Epithelial cell of prostate (primary cell): Measurements from ENCODE around the gene CAT.

Experiments used
- DNase-seq: peaks from one replicate; pipeline ENCODE4 v3.0.0-alpha.2; 2011; ENCODE audit warnings: low read depth, low spot score
- H3K27ac ChIP-seq: fragments of 450-650 bp; 2 replicates; pipeline ENCODE4 v1.5.1; 2017; ENCODE audit warnings: mild to moderate bottlenecking

CAT gene

GRCh38 chr11:34457607-34458006 lies 18.9 kb downstream of the CAT start:
- no peak overlapping the region for H3K27ac ChIP-seq
- DNase-seq, result no peak

DNA sequence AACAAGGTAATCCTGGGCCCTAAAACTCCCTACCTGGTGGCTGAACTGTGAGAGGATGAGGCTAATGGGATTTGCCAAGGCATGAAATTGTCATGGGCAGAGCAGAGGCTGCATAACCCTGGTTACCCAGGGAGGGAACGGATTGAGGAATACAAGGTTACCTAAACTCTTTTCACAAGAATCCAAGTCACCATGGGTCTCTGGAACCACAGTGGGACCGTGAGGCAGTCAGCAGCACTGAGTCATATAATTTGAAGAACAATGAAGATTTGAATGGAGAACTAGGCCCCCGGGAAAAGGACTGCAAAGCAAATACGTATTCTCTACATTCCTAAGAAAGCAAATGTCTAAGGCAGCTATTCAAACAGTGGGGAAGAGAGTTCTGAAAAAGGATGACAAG lies 19.8 kb downstream of the CAT start:
- DNase-seq, result no peak
- no peak overlapping the region for H3K27ac ChIP-seq

DNA sequence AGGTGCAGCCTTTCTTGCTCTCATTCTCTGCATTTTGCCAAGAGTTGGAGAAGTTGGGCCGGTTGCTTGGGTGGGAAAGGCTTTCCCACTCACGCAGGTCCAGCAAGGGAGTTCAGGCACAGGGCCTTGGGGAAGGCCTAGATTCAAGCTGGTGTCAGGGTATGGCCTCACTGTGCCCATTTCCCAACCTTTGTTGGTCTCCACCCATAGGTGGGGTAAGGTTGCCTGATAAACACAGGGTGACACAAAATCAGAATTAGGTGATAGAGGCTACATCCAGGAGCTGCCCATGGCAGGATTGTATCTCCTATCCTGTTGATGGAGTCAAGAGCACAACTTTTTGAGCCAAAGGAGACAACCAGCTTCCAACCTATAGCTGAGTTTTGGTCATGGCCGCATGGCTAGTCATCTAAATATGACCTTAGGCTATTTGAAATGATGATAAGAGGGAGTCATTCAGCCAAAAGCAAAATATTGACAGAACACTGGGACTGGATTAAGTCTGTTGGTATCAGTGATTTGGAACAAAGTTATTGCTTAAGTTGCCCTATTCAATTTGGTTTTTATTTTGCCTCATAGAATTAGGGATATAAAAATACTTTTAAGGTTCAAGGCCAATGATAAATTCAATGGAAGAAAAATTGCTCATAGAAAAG lies 20.9 kb downstream of the CAT start:
- DNase-seq, result no peak
- H3K27ac ChIP-seq, result no peak overlapping the region

DNA sequence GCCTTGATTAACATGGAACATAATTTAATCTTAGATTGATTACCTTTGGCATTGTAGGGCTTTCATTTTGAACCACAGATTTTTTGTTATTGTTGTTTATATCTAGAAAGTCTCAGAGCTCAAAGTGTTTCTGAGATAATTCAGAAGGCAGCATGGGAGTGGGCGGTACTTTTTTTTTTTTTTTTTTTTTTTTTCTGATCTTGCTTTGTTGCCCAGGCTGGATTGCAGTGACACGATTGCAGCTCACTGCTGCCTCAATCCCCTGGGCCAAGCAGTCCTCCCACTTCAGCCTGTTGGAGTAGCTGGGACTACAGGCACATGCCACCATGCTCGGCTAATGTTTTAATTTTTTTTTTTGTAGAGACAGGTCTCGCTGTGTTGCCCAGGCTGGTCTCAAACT lies 21.5 kb downstream of the CAT start:
- no peak overlapping the region for H3K27ac ChIP-seq
- no peak for DNase-seq

- no peak for DNase-seq
- no peak overlapping the region for H3K27ac ChIP-seq
Measured at GRCh38 chr11:34461215-34461614, 22.5 kb downstream of the CAT start.

DNA sequence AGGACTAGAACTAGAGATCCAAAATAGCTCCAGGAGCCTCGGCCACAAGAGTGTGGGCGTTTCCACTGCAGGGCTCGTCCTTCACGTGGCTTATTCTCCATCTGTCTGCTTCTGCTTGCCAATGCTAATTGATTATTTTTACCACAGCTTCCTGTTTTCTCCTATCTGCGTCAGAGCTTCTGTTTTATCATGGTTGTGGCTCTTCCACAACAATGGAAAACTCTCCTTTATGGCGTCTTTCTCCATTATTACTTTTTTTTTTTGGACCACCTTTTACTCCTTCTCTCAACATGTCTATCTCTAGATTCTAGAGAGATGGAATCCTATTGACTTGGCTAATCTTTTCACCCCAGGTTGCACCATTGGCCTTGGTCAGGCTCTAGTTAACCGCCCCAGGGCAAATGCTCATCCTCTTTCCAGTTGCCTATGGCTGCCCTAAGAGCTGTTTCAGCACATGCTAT lies 25.9 kb downstream of the CAT start:
- no peak for DNase-seq

GRCh38 chr11:34466802-34467488 lies 28.2 kb downstream of the CAT start:
- H3K27ac ChIP-seq, result no peak overlapping the region
- DNase-seq, result no peak

More for the DNA sequence above, 25.9 kb downstream of the CAT start:
- no peak overlapping the region for H3K27ac ChIP-seq

- DNase-seq, result no peak
- H3K27ac ChIP-seq, result no peak overlapping the region
Measured at GRCh38 chr11:34468209-34468841, 29.6 kb downstream of the CAT start.

DNA sequence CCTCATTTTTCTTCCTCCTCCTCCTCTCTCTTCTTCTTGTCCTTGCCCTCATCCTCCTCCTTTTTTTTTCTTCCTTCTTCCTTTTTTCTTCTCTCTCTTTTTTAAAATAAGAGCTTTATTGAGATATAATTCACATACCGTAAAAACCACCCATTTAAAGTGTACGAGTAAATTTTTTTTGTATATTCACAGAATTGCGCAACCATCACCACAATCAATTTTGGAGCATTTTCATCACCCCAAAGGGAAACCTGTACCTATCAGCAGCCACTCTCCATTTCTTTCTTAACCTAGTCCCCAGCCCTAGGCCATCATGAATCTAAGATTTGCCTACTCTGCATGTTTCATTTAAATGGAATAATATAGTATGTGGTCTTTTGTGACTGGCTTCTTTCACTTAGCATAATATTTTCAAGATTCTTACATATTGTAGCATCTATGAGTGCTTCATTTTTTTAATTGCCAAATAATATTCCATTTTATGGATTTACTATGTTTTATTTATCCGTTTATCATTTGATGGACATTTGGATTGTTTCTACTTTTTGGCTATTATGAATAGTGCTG lies 35.0 kb downstream of the CAT start:
- DNase-seq, result no peak

GRCh38 chr11:34475656-34476055 lies 36.9 kb downstream of the CAT start:
- DNase-seq, result no peak
- no peak overlapping the region for H3K27ac ChIP-seq

More for the DNA sequence above, 35.0 kb downstream of the CAT start:
- H3K27ac ChIP-seq, result no peak overlapping the region

DNA sequence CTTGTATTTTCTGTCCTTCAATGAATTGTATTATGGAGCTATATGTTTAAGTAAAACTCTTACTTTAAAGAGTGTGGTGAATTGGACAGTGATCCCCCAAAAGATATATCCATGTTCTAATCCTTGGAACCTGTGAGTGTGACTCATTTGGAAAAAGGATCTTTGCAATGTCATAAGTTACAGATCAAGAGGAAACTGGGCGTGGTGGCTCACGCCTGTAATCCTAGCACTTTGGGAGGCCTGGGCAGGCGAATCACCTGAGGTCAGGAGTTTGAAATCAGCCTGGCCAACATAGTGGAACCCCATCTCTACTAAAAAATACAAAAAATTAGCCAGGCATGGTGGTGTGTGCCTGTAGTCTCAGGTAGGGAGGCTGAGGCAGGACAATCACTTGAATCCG lies 38.1 kb downstream of the CAT start:
- H3K27ac ChIP-seq, result no peak overlapping the region
- DNase-seq, result no peak

DNA sequence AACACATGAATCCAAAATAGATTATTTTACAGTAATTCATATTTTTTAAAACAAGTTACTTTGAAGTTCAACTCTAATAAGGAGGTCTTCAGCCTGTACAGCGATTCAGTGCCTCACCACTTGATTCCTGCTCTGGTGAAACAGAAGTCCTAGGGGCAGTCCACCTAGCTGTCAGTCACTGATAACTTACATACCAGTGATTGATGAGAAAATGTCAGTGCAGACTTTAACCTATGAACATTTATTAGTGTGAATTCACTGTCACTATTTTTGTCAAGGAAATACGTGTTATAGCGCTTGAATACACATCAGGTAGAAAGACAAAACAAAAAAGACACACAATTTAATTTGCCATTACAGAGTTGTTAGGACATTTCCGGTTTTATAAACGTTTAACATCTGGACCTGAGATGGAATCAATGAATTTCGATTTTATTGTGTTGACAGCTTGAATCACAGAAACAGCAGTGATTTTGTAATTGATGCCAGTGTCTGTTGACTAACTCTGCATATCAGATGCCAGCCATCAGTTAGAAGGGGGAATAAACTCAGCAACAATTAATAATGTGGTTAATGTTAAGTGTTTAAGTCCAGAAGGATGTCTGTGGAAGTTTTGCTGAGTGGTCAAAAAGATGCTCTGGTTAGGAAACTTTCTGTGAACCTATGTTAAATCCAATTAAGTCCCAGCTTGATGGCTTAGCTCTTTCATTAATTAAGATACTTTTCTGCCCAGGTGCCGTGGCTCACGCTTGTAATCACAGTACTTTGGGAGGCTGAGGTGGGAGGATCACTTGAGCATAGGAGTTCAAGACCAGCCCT lies 40.3 kb downstream of the CAT start:
- no peak for DNase-seq
- H3K27ac ChIP-seq, result no peak overlapping the region

DNA sequence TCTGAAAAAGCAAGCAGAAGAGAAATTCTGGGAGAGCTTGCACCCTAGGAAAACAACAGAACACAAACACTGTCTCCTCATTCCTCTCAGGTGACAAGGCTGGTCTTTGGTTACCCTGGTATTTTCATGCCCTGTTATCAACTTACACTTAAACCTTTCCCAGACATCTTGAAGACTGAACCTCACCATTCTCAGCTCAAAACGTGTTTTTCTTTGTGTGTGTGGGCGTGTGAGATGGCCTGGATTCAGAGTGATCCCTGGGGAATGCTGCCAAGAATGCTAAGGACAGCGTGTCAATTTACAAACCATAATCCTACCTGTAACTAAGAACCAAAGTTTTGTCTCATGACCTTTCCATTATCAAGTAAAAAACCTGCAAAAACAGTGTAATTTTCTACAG lies 41.6 kb downstream of the CAT start:
- no peak overlapping the region for H3K27ac ChIP-seq
- no peak for DNase-seq

- H3K27ac ChIP-seq, result no peak overlapping the region
- peak; percentile 31 for DNase-seq
Measured at GRCh38 chr11:34481307-34481706, 42.6 kb downstream of the CAT start.

GRCh38 chr11:34483106-34483874 lies 44.6 kb downstream of the CAT start:
- no peak for DNase-seq

GRCh38 chr11:34487430-34487829 lies 48.7 kb downstream of the CAT start:
- no peak overlapping the region for H3K27ac ChIP-seq
- no peak for DNase-seq

More at GRCh38 chr11:34483106-34483874, 44.6 kb downstream of the CAT start:
- no peak overlapping the region for H3K27ac ChIP-seq

GRCh38 chr11:34488855-34489557 lies 50.3 kb downstream of the CAT start:
- DNase-seq, result no peak
- H3K27ac ChIP-seq, result no peak overlapping the region

DNA sequence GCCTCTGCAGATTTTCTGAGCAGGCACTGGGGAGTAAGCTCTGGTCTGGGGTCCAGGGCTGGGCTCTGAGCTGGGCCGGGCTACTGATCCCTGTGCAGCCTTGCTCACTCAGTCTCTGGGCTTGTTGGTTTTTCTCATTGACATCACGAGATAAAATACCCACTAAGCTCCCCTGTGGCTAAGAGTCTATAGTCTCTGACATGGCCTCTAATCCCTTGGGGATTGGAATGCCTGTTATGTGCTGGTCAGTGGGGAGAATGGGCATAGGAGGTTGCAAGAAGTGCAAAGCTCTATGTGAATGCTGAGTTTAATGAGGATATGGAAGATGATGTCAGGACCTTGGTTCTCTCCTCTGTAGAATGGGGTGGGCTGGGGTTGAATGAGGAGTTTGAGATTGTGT lies 51.6 kb downstream of the CAT start:
- no peak for DNase-seq
- no peak overlapping the region for H3K27ac ChIP-seq

DNA sequence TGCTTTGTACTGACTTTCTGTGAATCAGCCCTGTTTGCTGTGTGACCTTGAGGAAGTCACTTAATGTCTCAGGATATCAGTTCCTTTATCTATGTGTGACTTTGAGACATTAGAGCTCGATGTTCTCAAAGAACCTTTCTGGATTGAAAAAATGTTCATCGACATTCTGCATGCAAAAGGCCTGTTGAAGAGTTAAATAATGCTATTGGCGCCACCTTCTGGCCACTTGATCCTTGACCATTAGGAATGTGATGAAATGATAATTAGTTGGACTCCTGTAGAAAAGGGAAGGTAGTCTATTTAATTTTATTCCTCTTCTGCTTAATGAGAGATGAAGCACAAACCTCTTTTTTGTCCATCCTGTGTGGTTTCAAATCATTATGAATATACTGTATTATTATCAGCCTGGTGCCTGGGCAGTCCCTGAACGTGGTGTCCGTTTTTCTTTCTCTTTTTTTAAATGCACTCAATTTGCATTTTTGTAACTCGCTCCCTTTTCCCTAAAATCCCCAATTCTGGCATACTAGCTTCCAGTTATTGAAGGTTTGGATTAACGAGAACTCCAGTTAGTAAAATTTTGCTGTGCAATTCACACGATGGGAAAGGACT lies 54.2 kb downstream of the CAT start:
- H3K27ac ChIP-seq, result no peak overlapping the region
- no peak for DNase-seq
